Measurements from ENCODE around the gene GRAP2. TPM values are rescaled to one million over a fixed set of nuclear protein-coding genes. Genes with fewer than 3 reads are reported as not detected.

The GRAP2 gene
- total RNA-seq, 1 experiment from 2014 or later: not detected

- H3K9me3 ChIP-seq (ENCODE audit: low read length): no peaks in the 10 kb centered on the region
- DNase-seq (no peak), ATAC-seq (no peak)
- no peak overlapping the region for H3K4me2 ChIP-seq (ENCODE audit: low read length)
- H4K20me1 ChIP-seq (ENCODE audit: low read length): no peaks in the 10 kb centered on the region
- H3K4me1 ChIP-seq (ENCODE audit: insufficient read depth, low read length): no peaks in the 10 kb centered on the region
- H3K4me3 ChIP-seq (ENCODE audit: low read length): no peak overlapping the region
- H3K27ac ChIP-seq (ENCODE audit: low read length): no peak overlapping the region
- ChIA-PET CTCF (no interaction called here), POLR2A (ENCODE audit: unreplicated experiment) (no interaction called here)
- peaks cover 59% of the 10 kb centered on the region for H3K27me3 ChIP-seq (ENCODE audit: low read length)
- no peaks in the 10 kb centered on the region for H3K79me2 ChIP-seq (ENCODE audit: low read length)
- no peak overlapping the region for H3K9ac ChIP-seq (ENCODE audit: low read length)
- intact Hi-C loops (cut with micrococcal nuclease): no loop called here
- no TSS peak for BruUV-seq (replicated peaks)
- H3F3A ChIP-seq (ENCODE audit: low read length, unreplicated experiment): no peaks in the 10 kb centered on the region
- H2AFZ ChIP-seq (ENCODE audit: low read length): no peak overlapping the region
- TF ChIP-seq CTCF (conservative IDR thresholded peaks at IDR 0.05; ENCODE audit: low read depth, low read length) (no peak), EZH2phosphoT487 (IDR thresholded peaks at IDR 0.05; ENCODE audit: borderline replicate concordance, low read length) (no peak), EZH2 (IDR thresholded peaks at IDR 0.05; ENCODE audit: low read length, unreplicated experiment) (no peak)
- H3K9me2 ChIP-seq (replicated peaks; ENCODE audit: low read length): no peaks in the 10 kb centered on the region
- H3K36me3 ChIP-seq (ENCODE audit: low read depth, low read length): no peaks in the 10 kb centered on the region
Observed at GRCh38 chr22:39905687-39906086, 4.8 kb downstream of the GRAP2 start.

DNA sequence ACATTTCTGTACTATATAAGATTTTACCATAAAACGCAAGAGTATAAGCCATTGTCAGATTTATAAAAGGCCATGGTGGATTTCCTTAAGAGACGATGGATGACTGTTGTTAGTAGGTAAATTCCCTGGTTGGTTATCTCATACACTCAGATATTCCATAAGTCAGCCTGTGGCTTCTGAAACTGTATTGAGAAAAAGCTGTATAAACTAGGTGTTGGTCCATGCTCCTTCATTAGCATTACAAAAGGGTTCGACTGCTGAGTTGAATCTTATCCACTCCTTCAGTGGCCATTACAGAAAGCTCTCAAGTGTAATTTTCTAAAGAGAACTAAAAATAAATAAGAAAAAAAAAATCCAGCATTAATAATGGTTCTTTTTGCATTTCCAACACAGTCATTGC, 5.3 kb downstream of the GRAP2 start:
- H2AFZ ChIP-seq (ENCODE audit: low read length): no peak overlapping the region
- no peaks in the 10 kb centered on the region for H3F3A ChIP-seq (ENCODE audit: low read length, unreplicated experiment)
- H3K9ac ChIP-seq (ENCODE audit: low read length): no peak overlapping the region
- no peaks in the 10 kb centered on the region for H3K79me2 ChIP-seq (ENCODE audit: low read length)
- H3K27ac ChIP-seq (ENCODE audit: low read length): no peak overlapping the region
- BruUV-seq (replicated peaks): no TSS peak
- H3K4me1 ChIP-seq (ENCODE audit: insufficient read depth, low read length): no peaks in the 10 kb centered on the region
- H4K20me1 ChIP-seq (ENCODE audit: low read length): no peaks in the 10 kb centered on the region
- ATAC-seq (no peak), DNase-seq (no peak)
- intact Hi-C loops (cut with micrococcal nuclease): no loop called here
- TF ChIP-seq EZH2 (IDR thresholded peaks at IDR 0.05; ENCODE audit: low read length, unreplicated experiment) (no peak), EZH2phosphoT487 (IDR thresholded peaks at IDR 0.05; ENCODE audit: borderline replicate concordance, low read length) (no peak), CTCF (conservative IDR thresholded peaks at IDR 0.05; ENCODE audit: low read depth, low read length) (no peak)
- no peaks in the 10 kb centered on the region for H3K9me3 ChIP-seq (ENCODE audit: low read length)
- no peak overlapping the region for H3K4me2 ChIP-seq (ENCODE audit: low read length)
- ChIA-PET CTCF (no interaction called here), POLR2A (ENCODE audit: unreplicated experiment) (no interaction called here)
- H3K27me3 ChIP-seq (ENCODE audit: low read length): peaks cover 54% of the 10 kb centered on the region
- no peaks in the 10 kb centered on the region for H3K36me3 ChIP-seq (ENCODE audit: low read depth, low read length)
- H3K4me3 ChIP-seq (ENCODE audit: low read length): no peak overlapping the region
- no peaks in the 10 kb centered on the region for H3K9me2 ChIP-seq (replicated peaks; ENCODE audit: low read length)

GRCh38 chr22:39907047-39907446, 6.2 kb downstream of the GRAP2 start:
- ChIA-PET POLR2A (ENCODE audit: unreplicated experiment) (no interaction called here), CTCF (no interaction called here)
- Histone ChIP-seq H3K4me1 (ENCODE audit: insufficient read depth, low read length) (no peaks in the 10 kb centered on the region), H3K9ac (ENCODE audit: low read length) (no peak overlapping the region), H3K36me3 (ENCODE audit: low read depth, low read length) (no peaks in the 10 kb centered on the region), H3K27ac (ENCODE audit: low read length) (no peak overlapping the region), H2AFZ (ENCODE audit: low read length) (no peak overlapping the region), H3K9me2 (replicated peaks; ENCODE audit: low read length) (no peaks in the 10 kb centered on the region), H3F3A (ENCODE audit: low read length, unreplicated experiment) (no peaks in the 10 kb centered on the region), H3K79me2 (ENCODE audit: low read length) (no peaks in the 10 kb centered on the region), H4K20me1 (ENCODE audit: low read length) (no peaks in the 10 kb centered on the region), H3K27me3 (ENCODE audit: low read length) (peaks cover 52% of the 10 kb centered on the region), H3K4me3 (ENCODE audit: low read length) (no peak overlapping the region), H3K9me3 (ENCODE audit: low read length) (no peaks in the 10 kb centered on the region), H3K4me2 (ENCODE audit: low read length) (no peak overlapping the region)
- DNase-seq (no peak), ATAC-seq (no peak)
- TF ChIP-seq EZH2 (IDR thresholded peaks at IDR 0.05; ENCODE audit: low read length, unreplicated experiment) (no peak), CTCF (conservative IDR thresholded peaks at IDR 0.05; ENCODE audit: low read depth, low read length) (no peak), EZH2phosphoT487 (IDR thresholded peaks at IDR 0.05; ENCODE audit: borderline replicate concordance, low read length) (no peak)
- intact Hi-C loops (cut with micrococcal nuclease): no loop called here
- no TSS peak for BruUV-seq (replicated peaks)

Data from PC-3 (cell line).